HepG2 (cell line): Measurements from ENCODE around the gene HIPK2. TPM values are rescaled to one million over a fixed set of nuclear protein-coding genes. Genes with fewer than 3 reads are reported as not detected.
A peak's percentile ranks its signal among the peaks of the same experiment; 100 is the strongest.

Experiments used
- FOXK1 ChIP-seq: sonication (generic); formaldehyde crosslinking; IDR thresholded peaks from 2 replicates; pipeline ENCODE4 v1.4.0; 2020; ENCODE audit warnings: low read depth, missing genetic modification reagents, borderline replicate concordance
- MIXL1 ChIP-seq: IDR thresholded peaks from 2 replicates; pipeline ENCODE4 v1.6.1; 2016
- RXRB ChIP-seq: IDR thresholded peaks from 2 replicates; pipeline ENCODE4 v1.6.1; 2016; ENCODE audit warnings: borderline replicate concordance, missing genetic modification reagents, missing compliant biosample characterization
- TBX2 ChIP-seq: sonication (generic); formaldehyde crosslinking; IDR thresholded peaks from 2 replicates; pipeline ENCODE4 v1.5.0; 2020; ENCODE audit warnings: missing genetic modification reagents, mild to moderate bottlenecking, borderline replicate concordance
- ZBTB1 ChIP-seq: sonication (generic); formaldehyde crosslinking; IDR thresholded peaks from 2 replicates; pipeline ENCODE4 v1.4.0; 2020; ENCODE audit warnings: missing genetic modification reagents, borderline replicate concordance
- ZIK1 ChIP-seq: sonication (generic); formaldehyde crosslinking; IDR thresholded peaks from 2 replicates; pipeline ENCODE4 v1.5.0; 2020; ENCODE audit warnings: mild to moderate bottlenecking, low read depth, missing genetic modification reagents, borderline replicate concordance
- ZNF3 ChIP-seq: IDR thresholded peaks from 2 replicates; pipeline ENCODE4 v1.7.0; 2017; ENCODE audit warnings: inconsistent platforms
- ZNF530 ChIP-seq: sonication (generic); formaldehyde crosslinking; IDR thresholded peaks from 2 replicates; pipeline ENCODE4 v1.5.0; 2020; ENCODE audit warnings: low read depth, mild to moderate bottlenecking, missing genetic modification reagents
- polyA plus RNA-seq, 8 experiments: library from polyadenylated mRNA; depleted of rRNA in 3 of 8; stranded (reverse) in 7 of 8; unstranded in 1 of 8; fragments of >200 nt; fragmentation: Illumina TruSeq in 4 of 8; extraction: Trizol in 4 of 8; gene quantifications; 2 replicates each; pipeline versions ENCODE4 v1.2.1 to v1.2.3, GENCODE V29; 2011 to 2016; ENCODE audit warnings: low read depth in 4 of 8, missing spikeins in 1 of 8, mixed read lengths in 1 of 8; ENCODE audit not compliant: insufficient read depth in 1 of 8
- total RNA-seq, 5 experiments: library from RNA; depleted of rRNA; stranded (reverse); fragments of >200 nt; fragmentation: Illumina TruSeq; extraction: Trizol; gene quantifications; 2 replicates each; pipeline ENCODE4 v1.2.3, GENCODE V29; 2016; ENCODE audit warnings: low read depth in 1 of 5
- TF ChIP-seq, protein P1 (sequence below): sonication (generic); formaldehyde crosslinking; conservative IDR thresholded peaks from 2 replicates; pipeline ENCODE4 v1.4.0; 2020; ENCODE audit warnings: mild to moderate bottlenecking, missing genetic modification reagents, moderate library complexity
- TF ChIP-seq, protein P2 (sequence below): sonication (generic); formaldehyde crosslinking; IDR thresholded peaks from 2 replicates; pipeline ENCODE4 v1.4.0; 2020; ENCODE audit warnings: missing genetic modification reagents
- TF ChIP-seq, protein P3 (sequence below): IDR thresholded peaks from 2 replicates; pipeline ENCODE4 v1.6.1; 2012; ENCODE audit warnings: inconsistent platforms
- TF ChIP-seq, protein P4 (sequence below): sonication (generic); formaldehyde crosslinking; IDR thresholded peaks from 2 replicates; pipeline ENCODE4 v1.5.1; 2020; ENCODE audit warnings: mild to moderate bottlenecking, missing genetic modification reagents, borderline replicate concordance
- TF ChIP-seq, protein P5 (sequence below): sonication (generic); formaldehyde crosslinking; IDR thresholded peaks from 2 replicates; pipeline ENCODE4 v1.8.0; 2023; ENCODE audit warnings: mild to moderate bottlenecking, missing genetic modification reagents

Gene HIPK2
- total and polyA plus RNA-seq, 2 of the 13 experiments (the other 11 are each of a cell fraction or from before 2014, with no cell fraction given), result 14.4 to 20.2 TPM

DNA sequence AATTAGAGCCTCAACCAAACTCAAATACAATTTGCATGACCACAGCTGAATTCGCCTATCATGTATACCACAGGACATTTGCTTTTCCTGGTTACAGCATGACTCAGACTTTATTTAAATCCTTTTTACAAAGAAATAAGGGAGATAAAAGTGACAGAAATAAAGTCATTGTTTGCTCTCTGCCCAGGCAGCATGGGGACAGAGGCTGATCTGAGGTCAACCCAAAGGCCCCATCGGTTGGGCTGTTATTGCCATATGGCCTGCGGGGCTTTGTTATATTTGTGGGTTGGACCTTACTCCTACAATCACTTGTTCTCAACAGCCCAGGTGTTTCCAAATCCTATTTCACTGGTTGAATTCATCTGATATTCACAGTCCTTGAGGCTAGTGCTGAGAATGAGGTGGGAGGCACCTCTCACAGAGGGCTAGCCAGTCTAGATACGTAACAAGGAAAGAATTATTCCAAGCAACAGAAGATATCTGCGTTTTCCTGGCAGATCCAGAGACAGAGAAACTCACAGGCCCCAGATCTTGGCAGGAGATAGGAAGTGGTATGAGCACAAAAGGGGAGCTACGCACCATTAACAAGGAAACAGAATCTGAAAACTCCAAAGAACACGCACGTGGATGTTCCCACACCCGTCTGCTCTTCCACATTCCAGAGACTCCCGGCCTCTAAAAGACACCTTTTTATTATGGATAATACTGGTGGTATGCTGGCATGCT is 117.3 kb downstream of the HIPK2 start (continued):
- TF ChIP-seq, protein P1, sequence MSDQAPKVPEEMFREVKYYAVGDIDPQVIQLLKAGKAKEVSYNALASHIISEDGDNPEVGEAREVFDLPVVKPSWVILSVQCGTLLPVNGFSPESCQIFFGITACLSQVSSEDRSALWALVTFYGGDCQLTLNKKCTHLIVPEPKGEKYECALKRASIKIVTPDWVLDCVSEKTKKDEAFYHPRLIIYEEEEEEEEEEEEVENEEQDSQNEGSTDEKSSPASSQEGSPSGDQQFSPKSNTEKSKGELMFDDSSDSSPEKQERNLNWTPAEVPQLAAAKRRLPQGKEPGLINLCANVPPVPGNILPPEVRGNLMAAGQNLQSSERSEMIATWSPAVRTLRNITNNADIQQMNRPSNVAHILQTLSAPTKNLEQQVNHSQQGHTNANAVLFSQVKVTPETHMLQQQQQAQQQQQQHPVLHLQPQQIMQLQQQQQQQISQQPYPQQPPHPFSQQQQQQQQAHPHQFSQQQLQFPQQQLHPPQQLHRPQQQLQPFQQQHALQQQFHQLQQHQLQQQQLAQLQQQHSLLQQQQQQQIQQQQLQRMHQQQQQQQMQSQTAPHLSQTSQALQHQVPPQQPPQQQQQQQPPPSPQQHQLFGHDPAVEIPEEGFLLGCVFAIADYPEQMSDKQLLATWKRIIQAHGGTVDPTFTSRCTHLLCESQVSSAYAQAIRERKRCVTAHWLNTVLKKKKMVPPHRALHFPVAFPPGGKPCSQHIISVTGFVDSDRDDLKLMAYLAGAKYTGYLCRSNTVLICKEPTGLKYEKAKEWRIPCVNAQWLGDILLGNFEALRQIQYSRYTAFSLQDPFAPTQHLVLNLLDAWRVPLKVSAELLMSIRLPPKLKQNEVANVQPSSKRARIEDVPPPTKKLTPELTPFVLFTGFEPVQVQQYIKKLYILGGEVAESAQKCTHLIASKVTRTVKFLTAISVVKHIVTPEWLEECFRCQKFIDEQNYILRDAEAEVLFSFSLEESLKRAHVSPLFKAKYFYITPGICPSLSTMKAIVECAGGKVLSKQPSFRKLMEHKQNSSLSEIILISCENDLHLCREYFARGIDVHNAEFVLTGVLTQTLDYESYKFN, result peak; percentile 67
- TF ChIP-seq, protein P2, sequence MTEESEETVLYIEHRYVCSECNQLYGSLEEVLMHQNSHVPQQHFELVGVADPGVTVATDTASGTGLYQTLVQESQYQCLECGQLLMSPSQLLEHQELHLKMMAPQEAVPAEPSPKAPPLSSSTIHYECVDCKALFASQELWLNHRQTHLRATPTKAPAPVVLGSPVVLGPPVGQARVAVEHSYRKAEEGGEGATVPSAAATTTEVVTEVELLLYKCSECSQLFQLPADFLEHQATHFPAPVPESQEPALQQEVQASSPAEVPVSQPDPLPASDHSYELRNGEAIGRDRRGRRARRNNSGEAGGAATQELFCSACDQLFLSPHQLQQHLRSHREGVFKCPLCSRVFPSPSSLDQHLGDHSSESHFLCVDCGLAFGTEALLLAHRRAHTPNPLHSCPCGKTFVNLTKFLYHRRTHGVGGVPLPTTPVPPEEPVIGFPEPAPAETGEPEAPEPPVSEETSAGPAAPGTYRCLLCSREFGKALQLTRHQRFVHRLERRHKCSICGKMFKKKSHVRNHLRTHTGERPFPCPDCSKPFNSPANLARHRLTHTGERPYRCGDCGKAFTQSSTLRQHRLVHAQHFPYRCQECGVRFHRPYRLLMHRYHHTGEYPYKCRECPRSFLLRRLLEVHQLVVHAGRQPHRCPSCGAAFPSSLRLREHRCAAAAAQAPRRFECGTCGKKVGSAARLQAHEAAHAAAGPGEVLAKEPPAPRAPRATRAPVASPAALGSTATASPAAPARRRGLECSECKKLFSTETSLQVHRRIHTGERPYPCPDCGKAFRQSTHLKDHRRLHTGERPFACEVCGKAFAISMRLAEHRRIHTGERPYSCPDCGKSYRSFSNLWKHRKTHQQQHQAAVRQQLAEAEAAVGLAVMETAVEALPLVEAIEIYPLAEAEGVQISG (CRISPR knock-in tag), result 0 out of 2 replicates have a peak, but pooled peaks have one; percentile 27
- TF ChIP-seq ZIK1 (CRISPR knock-in tag) (no peak), TBX2 (CRISPR knock-in tag) (peak; percentile 78), ZNF530 (CRISPR knock-in tag) (no peak), ZNF3 (CRISPR knock-in tag) (0 out of 2 replicates have a peak, but pooled peaks have one; percentile 30), RXRB (CRISPR knock-in tag) (peak; percentile 63), FOXK1 (CRISPR knock-in tag) (0 out of 2 replicates have a peak, but pooled peaks have one; percentile 13), MIXL1 (CRISPR knock-in tag) (0 out of 2 replicates have a peak, but pooled peaks have one; percentile 22), ZBTB1 (no peak)
- TF ChIP-seq, protein P3, sequence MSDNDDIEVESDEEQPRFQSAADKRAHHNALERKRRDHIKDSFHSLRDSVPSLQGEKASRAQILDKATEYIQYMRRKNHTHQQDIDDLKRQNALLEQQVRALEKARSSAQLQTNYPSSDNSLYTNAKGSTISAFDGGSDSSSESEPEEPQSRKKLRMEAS, result peak; percentile 46; the same call in 1 of the 2 replicates
- TF ChIP-seq, protein P4, sequence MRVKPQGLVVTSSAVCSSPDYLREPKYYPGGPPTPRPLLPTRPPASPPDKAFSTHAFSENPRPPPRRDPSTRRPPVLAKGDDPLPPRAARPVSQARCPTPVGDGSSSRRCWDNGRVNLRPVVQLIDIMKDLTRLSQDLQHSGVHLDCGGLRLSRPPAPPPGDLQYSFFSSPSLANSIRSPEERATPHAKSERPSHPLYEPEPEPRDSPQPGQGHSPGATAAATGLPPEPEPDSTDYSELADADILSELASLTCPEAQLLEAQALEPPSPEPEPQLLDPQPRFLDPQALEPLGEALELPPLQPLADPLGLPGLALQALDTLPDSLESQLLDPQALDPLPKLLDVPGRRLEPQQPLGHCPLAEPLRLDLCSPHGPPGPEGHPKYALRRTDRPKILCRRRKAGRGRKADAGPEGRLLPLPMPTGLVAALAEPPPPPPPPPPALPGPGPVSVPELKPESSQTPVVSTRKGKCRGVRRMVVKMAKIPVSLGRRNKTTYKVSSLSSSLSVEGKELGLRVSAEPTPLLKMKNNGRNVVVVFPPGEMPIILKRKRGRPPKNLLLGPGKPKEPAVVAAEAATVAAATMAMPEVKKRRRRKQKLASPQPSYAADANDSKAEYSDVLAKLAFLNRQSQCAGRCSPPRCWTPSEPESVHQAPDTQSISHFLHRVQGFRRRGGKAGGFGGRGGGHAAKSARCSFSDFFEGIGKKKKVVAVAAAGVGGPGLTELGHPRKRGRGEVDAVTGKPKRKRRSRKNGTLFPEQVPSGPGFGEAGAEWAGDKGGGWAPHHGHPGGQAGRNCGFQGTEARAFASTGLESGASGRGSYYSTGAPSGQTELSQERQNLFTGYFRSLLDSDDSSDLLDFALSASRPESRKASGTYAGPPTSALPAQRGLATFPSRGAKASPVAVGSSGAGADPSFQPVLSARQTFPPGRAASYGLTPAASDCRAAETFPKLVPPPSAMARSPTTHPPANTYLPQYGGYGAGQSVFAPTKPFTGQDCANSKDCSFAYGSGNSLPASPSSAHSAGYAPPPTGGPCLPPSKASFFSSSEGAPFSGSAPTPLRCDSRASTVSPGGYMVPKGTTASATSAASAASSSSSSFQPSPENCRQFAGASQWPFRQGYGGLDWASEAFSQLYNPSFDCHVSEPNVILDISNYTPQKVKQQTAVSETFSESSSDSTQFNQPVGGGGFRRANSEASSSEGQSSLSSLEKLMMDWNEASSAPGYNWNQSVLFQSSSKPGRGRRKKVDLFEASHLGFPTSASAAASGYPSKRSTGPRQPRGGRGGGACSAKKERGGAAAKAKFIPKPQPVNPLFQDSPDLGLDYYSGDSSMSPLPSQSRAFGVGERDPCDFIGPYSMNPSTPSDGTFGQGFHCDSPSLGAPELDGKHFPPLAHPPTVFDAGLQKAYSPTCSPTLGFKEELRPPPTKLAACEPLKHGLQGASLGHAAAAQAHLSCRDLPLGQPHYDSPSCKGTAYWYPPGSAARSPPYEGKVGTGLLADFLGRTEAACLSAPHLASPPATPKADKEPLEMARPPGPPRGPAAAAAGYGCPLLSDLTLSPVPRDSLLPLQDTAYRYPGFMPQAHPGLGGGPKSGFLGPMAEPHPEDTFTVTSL (CRISPR knock-in tag), result peak; percentile 60; the same call in 1 of the 2 replicates
- TF ChIP-seq, protein P5, sequence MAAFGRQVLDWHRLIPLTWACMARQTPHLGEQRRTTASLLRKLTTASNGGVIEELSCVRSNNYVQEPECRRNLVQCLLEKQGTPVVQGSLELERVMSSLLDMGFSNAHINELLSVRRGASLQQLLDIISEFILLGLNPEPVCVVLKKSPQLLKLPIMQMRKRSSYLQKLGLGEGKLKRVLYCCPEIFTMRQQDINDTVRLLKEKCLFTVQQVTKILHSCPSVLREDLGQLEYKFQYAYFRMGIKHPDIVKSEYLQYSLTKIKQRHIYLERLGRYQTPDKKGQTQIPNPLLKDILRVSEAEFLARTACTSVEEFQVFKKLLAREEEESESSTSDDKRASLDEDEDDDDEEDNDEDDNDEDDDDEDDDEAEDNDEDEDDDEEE (CRISPR knock-in tag), result no peak
